ENCODE results near the gene DCDC2C. TPM values are rescaled to one million over a fixed set of nuclear protein-coding genes. Genes with fewer than 3 reads are reported as not detected.

Gene DCDC2C
- total RNA-seq, 4 donors from 2014 or later: not detected

DNA sequence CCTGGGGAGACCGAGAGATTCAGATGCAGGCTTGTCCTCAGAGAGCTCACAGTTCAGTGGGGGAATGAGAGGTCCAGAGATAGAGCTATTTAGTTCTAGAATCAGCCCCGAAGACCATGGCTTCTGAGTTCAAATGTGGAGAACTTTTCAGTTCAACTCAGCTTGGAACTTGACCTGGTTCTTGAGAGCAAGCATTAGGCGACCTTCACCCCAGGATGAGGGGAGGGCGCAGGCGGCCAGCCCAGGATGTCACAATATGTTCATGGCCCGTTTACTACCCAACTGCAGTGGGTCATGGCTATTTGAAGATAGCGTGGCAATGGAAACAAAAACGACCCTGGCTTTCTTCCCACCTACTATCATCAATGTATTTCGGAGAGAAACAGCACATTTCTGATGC, 33.8 kb downstream of the DCDC2C start:
- Histone ChIP-seq H3K4me1 (no peaks in the 10 kb centered on the region), H3K27me3 (no peaks in the 10 kb centered on the region), H3K27ac (no peak overlapping the region), H3K9me3 (no peaks in the 10 kb centered on the region), H3K4me3 (no peak overlapping the region), H3K36me3 (no peaks in the 10 kb centered on the region)
- TF ChIP-seq POLR2A (IDR thresholded peaks at IDR 0.05): no peak
- TF ChIP-seq, protein P1, sequence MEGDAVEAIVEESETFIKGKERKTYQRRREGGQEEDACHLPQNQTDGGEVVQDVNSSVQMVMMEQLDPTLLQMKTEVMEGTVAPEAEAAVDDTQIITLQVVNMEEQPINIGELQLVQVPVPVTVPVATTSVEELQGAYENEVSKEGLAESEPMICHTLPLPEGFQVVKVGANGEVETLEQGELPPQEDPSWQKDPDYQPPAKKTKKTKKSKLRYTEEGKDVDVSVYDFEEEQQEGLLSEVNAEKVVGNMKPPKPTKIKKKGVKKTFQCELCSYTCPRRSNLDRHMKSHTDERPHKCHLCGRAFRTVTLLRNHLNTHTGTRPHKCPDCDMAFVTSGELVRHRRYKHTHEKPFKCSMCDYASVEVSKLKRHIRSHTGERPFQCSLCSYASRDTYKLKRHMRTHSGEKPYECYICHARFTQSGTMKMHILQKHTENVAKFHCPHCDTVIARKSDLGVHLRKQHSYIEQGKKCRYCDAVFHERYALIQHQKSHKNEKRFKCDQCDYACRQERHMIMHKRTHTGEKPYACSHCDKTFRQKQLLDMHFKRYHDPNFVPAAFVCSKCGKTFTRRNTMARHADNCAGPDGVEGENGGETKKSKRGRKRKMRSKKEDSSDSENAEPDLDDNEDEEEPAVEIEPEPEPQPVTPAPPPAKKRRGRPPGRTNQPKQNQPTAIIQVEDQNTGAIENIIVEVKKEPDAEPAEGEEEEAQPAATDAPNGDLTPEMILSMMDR (IDR thresholded peaks at IDR 0.05): no peak
- intact Hi-C loops (cut with DNase I; ENCODE audit: low total_unique reads): no loop called here
- no peak for DNase-seq

DNA sequence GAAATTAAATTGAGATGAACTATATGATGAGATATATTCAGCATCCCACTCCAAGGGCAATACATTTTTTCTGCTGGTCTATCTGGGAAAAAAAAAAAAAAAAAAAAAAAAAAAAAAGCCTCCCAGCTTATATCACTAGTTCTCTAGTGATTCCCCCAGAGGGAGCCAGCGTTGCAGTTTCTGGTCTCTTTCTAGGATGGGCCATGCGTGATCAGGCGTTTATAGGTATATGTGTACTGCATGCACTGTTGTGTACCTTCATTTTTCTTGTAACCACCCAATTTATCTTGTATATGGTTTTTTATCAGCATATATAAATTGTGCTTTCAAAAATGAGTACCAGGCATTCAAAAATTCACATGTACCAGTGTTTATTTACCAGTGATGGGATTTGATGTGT, 35.1 kb downstream of the DCDC2C start:
- Histone ChIP-seq H3K4me1 (no peaks in the 10 kb centered on the region), H3K36me3 (no peaks in the 10 kb centered on the region), H3K27ac (no peak overlapping the region), H3K27me3 (no peaks in the 10 kb centered on the region), H3K9me3 (no peaks in the 10 kb centered on the region), H3K4me3 (no peak overlapping the region)
- intact Hi-C loops (cut with DNase I; ENCODE audit: low total_unique reads): no loop called here
- no peak for DNase-seq
- TF ChIP-seq POLR2A (IDR thresholded peaks at IDR 0.05): no peak
- TF ChIP-seq, protein P1 (IDR thresholded peaks at IDR 0.05): no peak

DNA sequence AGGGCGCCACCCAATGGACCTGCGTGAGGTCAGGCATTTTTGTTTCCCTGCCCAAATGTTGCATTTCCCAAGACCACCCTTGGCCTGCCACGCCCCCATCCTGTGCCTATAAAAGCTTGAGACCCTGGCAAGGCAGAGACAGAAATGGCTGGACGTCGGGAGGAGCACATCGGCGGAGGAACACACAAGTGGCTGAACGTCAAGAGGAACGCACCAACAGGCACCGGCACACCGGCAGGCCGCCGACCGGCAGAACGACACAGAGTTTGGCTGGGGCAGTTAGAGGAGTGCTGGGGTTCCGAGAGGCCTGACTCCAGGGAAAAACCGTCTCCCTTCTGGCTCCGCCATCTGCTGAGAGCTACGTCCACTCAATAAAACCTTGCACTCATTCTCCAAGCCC, 35.9 kb downstream of the DCDC2C start:
- H3K27me3 ChIP-seq: no peaks in the 10 kb centered on the region
- DNase-seq: no peak
- TF ChIP-seq, protein P1 (IDR thresholded peaks at IDR 0.05): no peak
- no peak for TF ChIP-seq POLR2A (IDR thresholded peaks at IDR 0.05)
- no peaks in the 10 kb centered on the region for H3K4me1 ChIP-seq
- no peaks in the 10 kb centered on the region for H3K36me3 ChIP-seq
- intact Hi-C loops (cut with DNase I; ENCODE audit: low total_unique reads): no loop called here
- no peak overlapping the region for H3K4me3 ChIP-seq
- H3K27ac ChIP-seq: no peak overlapping the region
- H3K9me3 ChIP-seq: no peaks in the 10 kb centered on the region

DNA sequence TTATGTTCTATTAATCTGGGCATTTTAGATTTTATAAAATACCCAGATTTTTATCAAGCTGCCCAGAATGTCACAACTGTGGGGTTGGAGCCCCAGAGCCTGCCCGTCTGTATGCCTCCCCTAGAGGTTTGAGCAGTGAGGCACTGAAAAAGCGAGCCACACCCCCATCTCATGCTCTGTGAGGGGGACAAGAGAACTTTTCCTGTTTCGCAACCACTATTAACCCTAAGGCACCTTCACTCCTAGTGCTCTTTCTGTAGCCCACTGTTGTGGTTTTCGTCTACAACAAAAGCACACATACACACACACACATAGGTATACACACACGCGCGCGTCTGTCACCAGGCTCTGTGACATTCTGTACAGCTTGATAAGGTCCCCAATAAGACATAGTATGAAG, 38.0 kb downstream of the DCDC2C start:
- DNase-seq: no peak
- Histone ChIP-seq H3K27me3 (no peaks in the 10 kb centered on the region), H3K27ac (no peak overlapping the region), H3K4me1 (no peaks in the 10 kb centered on the region), H3K4me3 (no peak overlapping the region), H3K36me3 (no peaks in the 10 kb centered on the region), H3K9me3 (no peaks in the 10 kb centered on the region)
- no peak for TF ChIP-seq POLR2A (IDR thresholded peaks at IDR 0.05)
- TF ChIP-seq, protein P1 (IDR thresholded peaks at IDR 0.05): no peak
- intact Hi-C loops (cut with DNase I; ENCODE audit: low total_unique reads): no loop called here

DNA sequence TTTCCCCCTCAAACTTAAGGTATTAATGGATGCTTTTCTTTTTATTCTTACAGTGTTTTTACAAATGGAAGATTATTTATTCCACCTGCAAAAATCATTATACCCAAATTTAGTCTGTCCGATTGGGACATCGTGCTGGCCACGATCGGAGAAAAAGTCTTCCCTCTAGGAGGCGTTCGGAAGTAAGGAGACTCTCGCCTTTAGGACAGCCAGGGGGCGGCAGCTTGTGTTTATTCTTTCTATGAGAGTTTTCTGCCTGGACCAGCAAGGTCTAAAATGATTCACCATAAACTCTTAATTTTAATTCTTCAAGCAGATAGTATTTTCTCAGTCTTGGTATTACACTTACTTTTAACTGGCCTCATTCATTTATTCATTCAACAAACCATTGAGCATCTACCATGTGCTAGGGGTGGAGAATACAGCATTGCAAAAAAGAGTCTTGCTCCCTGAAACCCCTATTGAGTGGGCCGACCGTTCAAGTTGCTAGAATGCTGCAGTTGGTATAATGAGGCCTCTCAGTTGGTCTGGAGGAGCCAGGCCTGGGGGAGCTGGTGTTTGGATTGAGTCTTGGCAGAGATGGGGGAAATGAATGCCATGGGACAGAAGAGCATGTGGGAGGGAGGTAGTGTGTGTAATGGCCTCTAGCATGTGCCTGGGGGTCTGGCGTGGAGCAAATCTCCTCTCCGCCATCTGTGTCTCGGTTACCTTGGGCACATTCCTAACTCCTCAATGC, 38.7 kb downstream of the DCDC2C start:
- no peaks in the 10 kb centered on the region for H3K9me3 ChIP-seq
- no peak for TF ChIP-seq POLR2A (IDR thresholded peaks at IDR 0.05)
- TF ChIP-seq, protein P1 (IDR thresholded peaks at IDR 0.05): no peak
- no peak overlapping the region for H3K4me3 ChIP-seq
- H3K27ac ChIP-seq: no peak overlapping the region
- DNase-seq: no peak
- no peaks in the 10 kb centered on the region for H3K27me3 ChIP-seq
- H3K36me3 ChIP-seq: no peaks in the 10 kb centered on the region
- no peaks in the 10 kb centered on the region for H3K4me1 ChIP-seq
- intact Hi-C loops (cut with DNase I; ENCODE audit: low total_unique reads): no loop called here

All from uterus (tissue), 4 donors.